ENCODE results near the gene PCCA.

DNA sequence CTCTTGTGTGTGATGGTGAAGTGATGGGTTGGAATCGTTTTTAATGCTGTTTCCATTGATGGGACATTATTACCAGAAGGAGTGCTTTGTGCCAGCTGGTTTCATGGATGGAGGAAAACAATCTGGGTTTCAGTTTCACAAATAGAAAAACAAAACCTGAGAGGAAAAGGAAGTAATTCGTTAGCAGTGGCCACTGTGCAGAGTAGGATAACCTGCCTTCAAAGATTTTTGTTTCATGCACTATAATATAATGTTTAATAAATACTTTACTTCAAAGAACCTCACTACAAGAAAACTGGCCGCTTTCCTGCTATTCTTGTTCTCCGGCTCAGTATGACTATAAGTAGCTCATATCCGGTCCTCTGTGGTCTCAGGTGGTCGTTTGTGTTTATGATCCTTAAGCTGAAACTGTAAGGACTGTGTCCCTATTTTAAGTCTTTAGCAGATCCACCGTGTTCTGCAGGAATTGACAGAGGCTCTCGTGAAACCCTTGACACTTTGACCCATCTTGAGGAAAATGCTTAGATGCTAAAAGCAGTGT, 395.0 kb downstream of the PCCA start:
- TF ChIP-seq, protein P1, sequence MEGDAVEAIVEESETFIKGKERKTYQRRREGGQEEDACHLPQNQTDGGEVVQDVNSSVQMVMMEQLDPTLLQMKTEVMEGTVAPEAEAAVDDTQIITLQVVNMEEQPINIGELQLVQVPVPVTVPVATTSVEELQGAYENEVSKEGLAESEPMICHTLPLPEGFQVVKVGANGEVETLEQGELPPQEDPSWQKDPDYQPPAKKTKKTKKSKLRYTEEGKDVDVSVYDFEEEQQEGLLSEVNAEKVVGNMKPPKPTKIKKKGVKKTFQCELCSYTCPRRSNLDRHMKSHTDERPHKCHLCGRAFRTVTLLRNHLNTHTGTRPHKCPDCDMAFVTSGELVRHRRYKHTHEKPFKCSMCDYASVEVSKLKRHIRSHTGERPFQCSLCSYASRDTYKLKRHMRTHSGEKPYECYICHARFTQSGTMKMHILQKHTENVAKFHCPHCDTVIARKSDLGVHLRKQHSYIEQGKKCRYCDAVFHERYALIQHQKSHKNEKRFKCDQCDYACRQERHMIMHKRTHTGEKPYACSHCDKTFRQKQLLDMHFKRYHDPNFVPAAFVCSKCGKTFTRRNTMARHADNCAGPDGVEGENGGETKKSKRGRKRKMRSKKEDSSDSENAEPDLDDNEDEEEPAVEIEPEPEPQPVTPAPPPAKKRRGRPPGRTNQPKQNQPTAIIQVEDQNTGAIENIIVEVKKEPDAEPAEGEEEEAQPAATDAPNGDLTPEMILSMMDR (IDR thresholded peaks at IDR 0.05): no peak
- no peak for TF ChIP-seq EP300 (IDR thresholded peaks at IDR 0.05)
